Calu3 (cell line): ENCODE measurements around the gene CHPT1. TPM values are rescaled to one million over a fixed set of nuclear protein-coding genes. Genes with fewer than 3 reads are reported as not detected.

ENCODE experiments used
- BruUV-seq: library from RNA; stranded (reverse); fragments of 400-500 nt; replicated peaks from 2 replicates; lab custom pipeline; 2021; lab: Mats Ljungman, UMichigan
- CTCF ChIA-PET: fragments of 300-600 bp; sonication (Branson Sonifier 250); formaldehyde crosslinking; loops from one replicate; lab custom pipeline; 2022; ENCODE audit warnings: antibody characterized with exemption; lab: Charles Lee
- DNase-seq: peaks from one replicate; pipeline ENCODE4 v3.0.0; 2022
- H3K27ac Mint-ChIP-seq: one replicate; pipeline ENCODE4 v1.8.0; 2022; ENCODE audit warnings: mixed read lengths; ENCODE audit not compliant: unreplicated experiment
- H3K27me3 Mint-ChIP-seq: one replicate; pipeline ENCODE4 v1.8.0; 2022; ENCODE audit warnings: mixed read lengths; ENCODE audit not compliant: unreplicated experiment
- H3K36me3 Mint-ChIP-seq: one replicate; pipeline ENCODE4 v1.8.0; 2022; ENCODE audit warnings: mild to moderate bottlenecking, moderate library complexity, mixed read lengths; ENCODE audit not compliant: insufficient read depth, unreplicated experiment
- H3K4me1 Mint-ChIP-seq: one replicate; pipeline ENCODE4 v1.8.0; 2022; ENCODE audit warnings: mild to moderate bottlenecking, low read depth, mixed read lengths; ENCODE audit not compliant: unreplicated experiment
- H3K4me3 Mint-ChIP-seq: one replicate; pipeline ENCODE4 v1.8.0; 2022; ENCODE audit warnings: mild to moderate bottlenecking, low read depth, moderate library complexity, mixed read lengths; ENCODE audit not compliant: unreplicated experiment
- H3K9me3 Mint-ChIP-seq: one replicate; pipeline ENCODE4 v1.8.0; 2022; ENCODE audit warnings: low read depth, mixed read lengths; ENCODE audit not compliant: unreplicated experiment
- CTCF ChIP-seq: fragments of 200-600 bp; IDR thresholded peaks from one replicate; pipeline ENCODE4 v1.8.0; 2022; ENCODE audit warnings: antibody characterized with exemption; ENCODE audit not compliant: unreplicated experiment
- intact Hi-C: fragments of 100-400 bp; cut with micrococcal nuclease; formaldehyde crosslinking; loops from one replicate; pipeline ENCODE4 v1.10.0; 2022; ENCODE audit not compliant: unreplicated experiment
- total RNA-seq: library from RNA; stranded (reverse); gene quantifications from 2 replicates; pipeline ENCODE4 v1.2.3, GENCODE V29; 2022

The CHPT1 gene
- total RNA-seq, 1 experiment from 2014 or later = 49.2 TPM

- Mint-ChIP-seq H3K27ac (no peak overlapping the region), H3K9me3 (no peaks in the 10 kb centered on the region), H3K36me3 (no peaks in the 10 kb centered on the region), H3K27me3 (no peaks in the 10 kb centered on the region), H3K4me3 (no peak overlapping the region), H3K4me1 (peaks cover 20% of the 10 kb centered on the region)
- CTCF ChIA-PET = interaction anchor here (0.5 kb wide), 1 partner anchor 1112 kb away, joined by 8 read pairs; no protein-coding TSS in a partner anchor
- BruUV-seq = no TSS peak
- intact Hi-C loops = no loop called here
- no peak for DNase-seq
- no peak for TF ChIP-seq CTCF
Observed at GRCh38 chr12:101707131-101707782, 9.8 kb downstream of the CHPT1 start.

DNA sequence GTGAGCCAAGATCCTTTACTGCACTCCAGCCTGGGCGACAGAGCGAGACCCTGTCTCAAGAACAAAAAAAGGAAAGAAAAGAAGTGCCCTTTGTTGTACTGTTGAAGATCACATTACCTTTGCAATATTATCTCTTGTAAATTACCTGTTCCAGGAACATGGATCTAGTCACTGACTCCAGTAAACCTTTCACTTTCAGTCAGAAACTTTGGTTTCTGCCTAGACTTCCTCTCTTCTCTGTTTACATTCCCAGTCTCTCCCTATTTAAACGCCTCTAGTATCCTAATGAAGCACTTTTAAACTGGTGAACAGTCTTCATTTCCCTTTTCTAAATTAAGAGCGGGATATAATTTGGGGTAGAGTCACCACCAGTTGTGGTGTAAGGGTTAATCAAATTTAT lies 12.8 kb downstream of the CHPT1 start:
- no peaks in the 10 kb centered on the region for H3K27me3 Mint-ChIP-seq
- CTCF ChIA-PET = no interaction called here
- no TSS peak for BruUV-seq
- intact Hi-C loops = no loop called here
- no peak overlapping the region for H3K27ac Mint-ChIP-seq
- no peak for DNase-seq
- TF ChIP-seq CTCF = no peak
- no peak overlapping the region for H3K4me3 Mint-ChIP-seq
- H3K9me3 Mint-ChIP-seq = no peaks in the 10 kb centered on the region
- H3K4me1 Mint-ChIP-seq = peaks cover 20% of the 10 kb centered on the region
- H3K36me3 Mint-ChIP-seq = no peaks in the 10 kb centered on the region

GRCh38 chr12:101713059-101713682 lies 15.7 kb downstream of the CHPT1 start:
- Mint-ChIP-seq H3K4me3 (no peak overlapping the region), H3K9me3 (no peaks in the 10 kb centered on the region), H3K27me3 (no peaks in the 10 kb centered on the region), H3K27ac (no peak overlapping the region), H3K36me3 (peaks cover 4% of the 10 kb centered on the region), H3K4me1 (peaks cover 7% of the 10 kb centered on the region)
- no peak for TF ChIP-seq CTCF
- CTCF ChIA-PET = interaction anchor here (1.2 kb wide), 1 partner anchor 225 kb away, joined by 3 read pairs; no protein-coding TSS in a partner anchor
- intact Hi-C loops = no loop called here
- no peak for DNase-seq
- BruUV-seq = no TSS peak

GRCh38 chr12:101713930-101714329 lies 16.5 kb downstream of the CHPT1 start:
- no TSS peak for BruUV-seq
- no peak for DNase-seq
- no peak for TF ChIP-seq CTCF
- Mint-ChIP-seq H3K27ac (no peak overlapping the region), H3K4me3 (no peak overlapping the region), H3K9me3 (no peaks in the 10 kb centered on the region), H3K4me1 (peaks cover 7% of the 10 kb centered on the region), H3K36me3 (peaks cover 4% of the 10 kb centered on the region), H3K27me3 (no peaks in the 10 kb centered on the region)
- CTCF ChIA-PET = interaction anchor here (1.2 kb wide), 1 partner anchor 226 kb away, joined by 3 read pairs; no protein-coding TSS in a partner anchor
- intact Hi-C loops = no loop called here
